ENCODE results near the gene LGALSL.

GRCh38 chr2:64405581-64406406 lies 48.2 kb upstream of the LGALSL start:
- TF ChIP-seq POLR2AphosphoS5 (IDR thresholded peaks at IDR 0.05) = no peak
- no peak for TF ChIP-seq CTCF (IDR thresholded peaks at IDR 0.05)

All from stomach (tissue), 4 donors.